ENCODE data around the gene MRPS21.
A peak's percentile ranks its signal among the peaks of the same experiment; 100 is the strongest.
"Not testable (repeated sequence)": the region's sequence is repeated elsewhere in the genome, so short reads cannot be mapped to it uniquely, and the experiment has no call there.

MRPS21 gene

DNA sequence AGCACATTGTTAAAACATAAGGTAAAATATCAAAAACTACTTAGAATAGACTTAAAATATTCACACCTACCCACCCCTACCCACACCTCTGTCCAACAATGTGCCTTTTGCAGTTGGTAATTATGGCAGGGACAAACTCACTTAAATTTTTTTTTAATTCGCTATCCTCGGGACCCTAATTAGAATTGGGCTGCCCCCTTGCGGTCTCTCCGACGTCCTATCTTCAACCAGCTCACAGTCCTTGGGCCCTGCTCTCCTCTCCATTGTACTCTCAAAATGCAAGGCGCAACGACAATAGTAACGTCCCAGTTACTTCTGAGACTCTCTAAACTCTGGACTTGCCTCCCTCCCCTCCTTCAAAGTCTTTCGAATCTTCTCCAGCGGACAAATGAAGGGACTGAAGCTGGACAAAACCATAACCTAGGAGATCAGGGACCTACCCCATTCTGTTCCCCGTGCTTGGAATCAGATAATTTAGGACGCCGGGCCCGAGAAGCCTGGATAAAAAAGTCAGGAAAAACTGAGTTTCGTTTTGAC is 12.4 kb upstream of the MRPS21 start:
- peak in 1 of 2 donors; percentile 33 for DNase-seq (ENCODE audit: low read depth in 2 of 2, low spot score in 1 of 2)

DNA sequence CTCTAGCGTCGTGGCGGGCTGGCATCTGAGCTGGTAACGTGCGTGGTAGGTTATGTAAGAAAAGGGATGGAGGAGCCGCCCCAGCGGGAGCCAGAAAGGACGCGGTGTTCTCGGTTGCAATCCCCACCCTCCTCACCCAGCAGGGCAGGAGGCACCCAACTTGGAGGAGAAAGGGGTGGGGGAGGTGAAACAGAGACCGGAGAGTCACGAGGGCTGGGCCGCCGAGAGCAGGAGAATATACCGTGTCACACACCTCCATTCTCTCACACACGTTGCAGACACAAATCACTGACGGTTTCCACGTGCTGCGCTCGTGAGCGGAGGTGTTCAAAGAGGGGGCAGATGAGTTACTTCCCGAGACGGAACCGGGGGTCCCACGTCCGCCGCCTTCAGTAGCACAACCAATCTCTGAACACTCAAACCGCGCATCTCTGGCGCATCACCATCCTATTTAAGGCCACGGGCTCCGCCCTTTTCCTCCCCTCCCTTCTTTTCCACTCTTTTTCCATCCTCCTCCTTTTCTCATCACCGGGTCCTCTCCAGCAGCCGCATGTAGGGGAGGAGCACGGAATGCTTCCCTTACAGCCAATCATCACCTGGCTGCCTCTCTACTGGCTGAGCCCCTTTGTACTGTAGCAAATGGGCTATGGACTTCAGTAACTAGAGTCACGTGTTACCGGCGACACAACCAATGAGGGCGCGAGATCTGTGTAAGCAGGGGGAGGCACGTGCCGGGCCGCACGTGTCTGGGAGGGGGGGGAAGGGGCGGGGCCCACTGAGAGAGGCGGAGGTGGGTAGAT is 11.7 kb upstream of the MRPS21 start, which contains the start of gene CIART:
Gene CIART, plus strand, starts transcription at position 797 of the 800 bp plus-strand sequence. CDS start 714 bp downstream, outside the sequence.
- peak; percentile 38 to 57 for DNase-seq (ENCODE audit: low read depth in 2 of 2, low spot score in 1 of 2)

DNA sequence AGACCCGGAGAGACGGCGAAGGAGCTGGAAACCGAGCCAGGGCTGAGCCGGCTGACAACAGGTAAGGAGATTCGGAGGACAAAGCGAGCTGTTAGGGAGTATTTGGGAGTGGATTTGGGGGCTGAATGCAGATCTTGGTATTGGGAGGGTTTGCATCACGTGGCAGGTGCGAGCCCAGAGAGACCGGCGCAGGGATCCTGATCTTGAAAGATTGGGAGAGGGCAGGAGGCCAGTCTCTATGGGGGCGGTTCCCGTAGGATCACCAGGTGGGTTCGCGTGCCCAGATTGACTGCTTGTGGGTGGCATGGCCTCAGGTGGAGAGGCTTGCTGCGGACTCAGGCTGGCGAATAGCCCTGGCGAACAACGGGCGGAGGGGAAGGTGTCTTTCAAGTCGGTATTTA is 11.1 kb upstream of the MRPS21 start:
- DNase-seq (ENCODE audit: low read depth in 2 of 2, low spot score in 1 of 2) = no peak

- DNase-seq (ENCODE audit: low read depth in 2 of 2, low spot score in 1 of 2) = no peak
These were observed 10.4 kb upstream of the MRPS21 start for GRCh38 chr1:150283260-150283659.

DNA sequence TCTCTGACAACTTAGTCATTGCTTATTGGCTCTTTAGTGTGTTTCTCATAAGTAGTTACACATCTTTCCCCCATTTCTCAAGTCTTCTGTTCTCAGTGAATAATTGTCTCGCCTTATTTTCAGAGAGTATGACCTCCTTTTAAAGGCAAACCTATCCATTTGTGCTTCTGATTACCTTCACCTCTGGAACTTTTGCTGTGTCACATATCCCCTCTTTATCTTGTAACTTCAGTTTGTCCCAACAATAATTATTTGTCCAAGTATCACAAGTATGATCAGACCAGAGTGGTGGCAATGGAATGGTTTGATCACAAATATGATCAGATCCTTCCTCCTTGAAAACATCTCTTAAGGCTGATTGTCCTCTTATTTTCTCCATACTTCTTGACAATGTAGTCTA is 5.3 kb upstream of the MRPS21 start:
- no peak for DNase-seq (ENCODE audit: low read depth in 2 of 2, low spot score in 1 of 2)

DNA sequence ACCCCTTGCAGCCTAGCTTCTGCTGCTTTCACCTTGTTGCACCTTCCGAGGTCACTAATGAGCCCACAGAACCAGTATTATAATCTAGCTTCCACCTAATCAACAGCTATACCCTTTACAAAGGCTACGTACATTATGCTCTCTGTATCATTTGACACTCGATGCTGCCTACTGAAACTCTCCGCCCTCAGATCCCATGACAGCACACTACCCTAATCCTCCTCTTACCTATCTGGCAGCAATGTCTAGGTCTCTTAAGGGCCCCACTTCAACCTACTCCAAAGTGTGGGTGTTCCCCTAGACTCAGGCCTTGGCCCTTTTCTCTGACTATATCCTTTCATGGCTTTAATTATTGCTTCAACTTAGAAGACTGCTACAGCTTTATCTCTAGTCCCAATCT is 4.8 kb upstream of the MRPS21 start:
- DNase-seq (ENCODE audit: low read depth in 2 of 2, low spot score in 1 of 2) = no peak

- no peak for DNase-seq (ENCODE audit: low read depth in 2 of 2, low spot score in 1 of 2)
These were observed 1.8 kb downstream of the MRPS21 start for GRCh38 chr1:150295476-150295875.

- DNase-seq (ENCODE audit: low read depth in 2 of 2, low spot score in 1 of 2) = no peak
These were observed 6.1 kb downstream of the MRPS21 start for GRCh38 chr1:150299716-150300115.

- DNase-seq (ENCODE audit: low read depth in 2 of 2, low spot score in 1 of 2) = no peak
These were observed 8.7 kb downstream of the MRPS21 start for GRCh38 chr1:150302338-150302737.

- DNase-seq (ENCODE audit: low read depth in 2 of 2, low spot score in 1 of 2) = no peak
These were observed 9.2 kb downstream of the MRPS21 start for GRCh38 chr1:150302902-150303301.

DNA sequence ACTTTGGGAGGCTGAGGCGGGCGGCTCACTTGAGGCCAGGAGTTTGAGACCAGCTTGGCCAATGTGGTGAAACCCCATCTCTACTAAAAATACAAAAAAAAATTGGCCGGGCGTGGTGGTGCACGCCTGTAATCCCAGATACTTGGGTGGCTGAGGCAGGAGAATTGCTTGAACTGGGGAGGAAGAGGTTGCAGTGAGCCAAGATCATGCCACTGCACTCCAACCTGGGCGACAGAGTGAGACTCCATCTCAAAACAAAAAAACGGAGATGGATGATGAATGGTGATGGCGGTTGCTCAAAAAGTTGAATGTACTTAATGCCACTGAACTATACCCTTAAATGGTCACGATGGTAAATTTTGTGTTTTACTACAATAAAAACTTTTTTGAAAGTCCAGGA is 14.9 kb downstream of the MRPS21 start:
- DNase-seq (ENCODE audit: low read depth in 2 of 2, low spot score in 1 of 2) = not testable (repeated sequence)

DNA sequence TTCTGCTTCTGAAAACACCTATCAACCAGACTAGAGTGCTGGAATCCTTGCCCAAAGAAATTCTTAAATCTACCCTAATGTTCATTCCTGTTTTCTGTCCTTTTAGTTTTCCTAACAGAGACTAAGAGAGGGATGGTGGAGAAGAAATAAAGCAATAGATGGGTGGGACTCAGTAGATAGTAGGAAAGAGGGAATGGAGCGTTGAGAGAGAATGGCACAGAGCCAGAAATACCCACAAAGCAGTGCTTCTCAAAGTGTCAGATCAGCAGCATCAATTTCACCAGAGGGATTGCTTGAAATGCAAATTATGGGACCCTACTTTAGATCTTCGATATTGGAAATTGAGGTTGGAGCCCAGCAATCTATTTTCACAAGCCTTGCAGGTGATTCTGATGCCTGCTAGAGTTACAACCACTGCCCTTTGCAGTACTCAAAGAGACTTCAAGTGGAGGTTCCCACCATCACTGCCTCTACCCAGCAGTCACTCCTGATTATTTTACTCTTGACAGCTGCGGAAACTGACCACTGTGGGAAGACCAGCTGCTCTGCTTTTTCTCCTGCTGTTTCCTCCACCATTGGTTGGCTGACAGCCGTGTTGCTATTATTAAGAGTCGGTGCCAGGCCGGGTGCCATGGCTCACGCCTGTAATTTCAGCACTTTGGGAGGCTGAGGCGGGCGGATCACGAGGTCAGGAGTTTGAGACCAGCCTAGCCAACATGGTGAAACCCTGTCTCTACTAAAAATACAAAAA is 16.3 kb downstream of the MRPS21 start:
- DNase-seq (ENCODE audit: low read depth in 2 of 2, low spot score in 1 of 2) = no peak

DNA sequence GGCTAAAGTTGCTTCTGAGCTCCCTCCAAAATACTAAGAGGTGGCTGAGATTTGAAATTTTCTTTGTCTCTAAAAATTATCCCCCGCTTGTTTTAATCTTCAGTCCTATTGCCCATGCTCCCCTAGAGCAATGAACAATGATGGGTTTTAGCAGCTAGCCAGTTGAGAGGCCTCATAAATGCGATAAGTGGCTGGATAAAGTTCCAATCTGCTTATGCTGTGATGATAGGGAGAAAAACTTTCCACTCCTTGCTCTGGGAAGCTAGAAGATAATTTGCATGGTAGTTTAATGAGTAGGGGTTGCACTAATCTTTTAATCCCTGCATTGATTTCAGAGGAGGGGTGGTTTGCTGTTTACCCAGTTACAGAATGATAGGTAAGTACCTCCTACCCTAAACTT is 18.1 kb downstream of the MRPS21 start:
- no peak for DNase-seq (ENCODE audit: low read depth in 2 of 2, low spot score in 1 of 2)

- not testable (repeated sequence) for DNase-seq (ENCODE audit: low read depth in 2 of 2, low spot score in 1 of 2)
These were observed 21.0 kb downstream of the MRPS21 start for GRCh38 chr1:150314691-150315090.

DNA sequence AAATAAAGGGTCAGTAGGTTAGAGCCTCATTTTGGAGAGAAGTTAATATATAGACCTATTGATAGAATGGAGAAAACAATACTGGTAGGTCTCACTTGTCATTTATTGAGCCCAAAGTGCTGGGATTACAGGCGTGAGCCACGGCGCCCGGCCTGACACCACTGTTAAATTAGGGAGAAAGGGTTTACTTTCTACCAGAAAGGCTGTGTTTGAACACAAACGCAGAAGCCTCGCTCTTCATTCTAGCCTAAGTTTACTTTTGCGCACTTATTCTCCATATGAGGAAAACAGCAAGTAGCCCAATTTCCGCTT is 27.0 kb downstream of the MRPS21 start:
- DNase-seq (ENCODE audit: low read depth in 2 of 2, low spot score in 1 of 2) = no peak

- no peak for DNase-seq (ENCODE audit: low read depth in 2 of 2, low spot score in 1 of 2)
These were observed 28.1 kb downstream of the MRPS21 start for GRCh38 chr1:150321826-150322166.

DNA sequence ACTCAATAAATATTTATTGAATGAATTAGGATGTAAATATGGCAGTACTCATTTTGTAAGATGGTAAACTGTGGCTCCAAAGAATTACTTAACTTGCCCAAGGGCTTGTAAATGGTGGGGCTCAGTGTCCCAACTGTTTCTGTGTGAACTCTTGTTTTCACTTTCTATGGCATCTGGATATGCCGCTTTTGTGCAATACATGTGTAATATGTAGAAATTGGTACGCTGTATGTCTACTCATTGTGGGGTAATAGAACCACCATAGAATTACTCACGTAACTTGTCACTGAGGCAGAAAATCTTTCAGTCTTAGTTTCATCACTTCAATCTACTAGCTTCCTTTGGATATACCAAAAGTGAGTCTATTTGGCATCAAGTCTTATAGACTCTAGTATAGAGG is 28.6 kb downstream of the MRPS21 start:
- DNase-seq (ENCODE audit: low read depth in 2 of 2, low spot score in 1 of 2) = no peak

GRCh38 chr1:150332651-150333290 is 39.1 kb downstream of the MRPS21 start:
- no peak for DNase-seq (ENCODE audit: low read depth in 2 of 2, low spot score in 1 of 2)

DNA sequence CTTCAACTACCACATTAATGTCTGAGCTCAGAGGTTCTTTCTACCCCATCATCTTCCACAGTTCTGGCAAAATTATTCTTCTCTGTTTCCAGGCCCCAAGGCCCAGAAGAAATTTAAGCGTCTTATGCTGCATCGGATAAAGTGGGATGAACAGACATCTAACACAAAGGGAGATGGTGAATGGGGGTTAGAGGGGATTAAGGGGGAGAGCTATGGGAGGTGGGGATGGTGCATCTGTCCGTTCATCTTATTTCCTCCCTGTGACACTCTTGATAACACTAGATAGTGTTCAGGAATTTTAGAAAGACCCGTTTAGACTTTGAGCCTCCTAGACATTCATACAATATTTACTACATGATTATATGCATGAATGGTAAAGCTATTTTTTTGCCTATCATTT is 52.7 kb downstream of the MRPS21 start:
- no peak for DNase-seq (ENCODE audit: low read depth in 2 of 2, low spot score in 1 of 2)

DNA sequence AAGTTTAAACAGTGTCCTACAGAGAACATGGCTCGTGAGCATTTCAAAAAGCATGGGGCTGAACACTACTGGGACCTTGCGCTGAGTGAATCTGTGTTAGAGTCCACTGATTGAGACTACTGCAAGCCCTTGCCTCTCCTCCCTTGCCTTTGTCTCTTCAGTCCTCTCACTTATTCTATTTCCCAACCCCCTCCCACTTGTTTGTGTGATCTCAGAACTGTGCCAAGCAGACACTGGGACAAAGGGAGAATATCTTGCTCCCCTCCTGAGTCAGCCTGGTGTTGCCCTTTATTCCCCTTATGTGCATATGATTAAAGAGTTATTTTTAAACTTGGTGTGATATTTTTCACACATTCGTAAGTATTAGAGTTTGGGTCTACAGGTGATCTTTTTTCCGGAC is 59.2 kb downstream of the MRPS21 start:
- no peak for DNase-seq (ENCODE audit: low read depth in 2 of 2, low spot score in 1 of 2)
